Neural crest cell (in vitro differentiated cells): ENCODE measurements around the gene RELN. TPM values are rescaled to one million over a fixed set of nuclear protein-coding genes. Genes with fewer than 3 reads are reported as not detected.

Experiments used
- DNase-seq: peaks from one replicate; pipeline ENCODE4 v3.0.0; 2021; ENCODE audit warnings: low read depth, mixed read lengths, low spot score
- H3K27ac Mint-ChIP-seq: one replicate; pipeline ENCODE4 v1.8.0; 2021; ENCODE audit warnings: mild to moderate bottlenecking, mixed read lengths; ENCODE audit not compliant: unreplicated experiment
- H3K27me3 Mint-ChIP-seq: 2 replicates; pipeline ENCODE4 v1.8.0; 2021; ENCODE audit warnings: low read depth, mild to moderate bottlenecking, mixed read lengths
- H3K36me3 Mint-ChIP-seq: 2 replicates; pipeline ENCODE4 v1.8.0; 2021; ENCODE audit warnings: low read depth, mild to moderate bottlenecking, mixed read lengths
- H3K4me1 Mint-ChIP-seq: 2 replicates; pipeline ENCODE4 v1.8.0; 2021; ENCODE audit warnings: mixed read lengths
- H3K4me3 Mint-ChIP-seq: one replicate; pipeline ENCODE4 v1.8.0; 2021; ENCODE audit warnings: mild to moderate bottlenecking, mixed read lengths
- H3K9me3 Mint-ChIP-seq: 2 replicates; pipeline ENCODE4 v1.8.0; 2021; ENCODE audit warnings: mixed read lengths
- CTCF ChIP-seq: fragments of 200-600 bp; sonication (generic); conservative IDR thresholded peaks from 2 replicates; pipeline ENCODE4 v1.5.0; 2021; ENCODE audit warnings: antibody characterized with exemption, mild to moderate bottlenecking
- total RNA-seq: library from RNA; stranded (reverse); gene quantifications from 2 replicates; pipeline ENCODE4 v1.2.1, GENCODE V29; 2021

Gene RELN
- total RNA-seq, 1 donor from 2014 or later = 0.02 TPM

- Mint-ChIP-seq H3K4me3 (no peak overlapping the region), H3K27me3 (peaks cover 51% of the 10 kb centered on the region), H3K4me1 (no peaks in the 10 kb centered on the region), H3K27ac (no peak overlapping the region), H3K9me3 (peaks cover 3% of the 10 kb centered on the region), H3K36me3 (no peaks in the 10 kb centered on the region)
- TF ChIP-seq CTCF = no peak
- no peak for DNase-seq
These were observed 441.8 kb downstream of the RELN start for GRCh38 chr7:103547451-103548284.

GRCh38 chr7:103542470-103542869 is 447.0 kb downstream of the RELN start:
- Mint-ChIP-seq H3K4me3 (no peak overlapping the region), H3K9me3 (peaks cover 3% of the 10 kb centered on the region), H3K27me3 (peaks cover 43% of the 10 kb centered on the region), H3K4me1 (no peaks in the 10 kb centered on the region), H3K27ac (no peak overlapping the region), H3K36me3 (no peaks in the 10 kb centered on the region)
- TF ChIP-seq CTCF = no peak
- no peak for DNase-seq

GRCh38 chr7:103541947-103542346 is 447.5 kb downstream of the RELN start:
- Mint-ChIP-seq H3K36me3 (no peaks in the 10 kb centered on the region), H3K27me3 (peaks cover 46% of the 10 kb centered on the region), H3K27ac (no peak overlapping the region), H3K9me3 (peaks cover 3% of the 10 kb centered on the region), H3K4me3 (no peak overlapping the region), H3K4me1 (no peaks in the 10 kb centered on the region)
- TF ChIP-seq CTCF = no peak
- DNase-seq = no peak

- H3K9me3 Mint-ChIP-seq = peaks cover 1% of the 10 kb centered on the region
- no peaks in the 10 kb centered on the region for H3K4me1 Mint-ChIP-seq
- no peak for TF ChIP-seq CTCF
- no peak overlapping the region for H3K27ac Mint-ChIP-seq
- H3K27me3 Mint-ChIP-seq = peaks cover 46% of the 10 kb centered on the region
- H3K4me3 Mint-ChIP-seq = no peak overlapping the region
- DNase-seq = no peak
- no peaks in the 10 kb centered on the region for H3K36me3 Mint-ChIP-seq
These were observed 448.4 kb downstream of the RELN start for GRCh38 chr7:103541026-103541425.

GRCh38 chr7:103540338-103540737 is 449.1 kb downstream of the RELN start:
- Mint-ChIP-seq H3K27ac (no peak overlapping the region), H3K4me3 (no peak overlapping the region), H3K27me3 (peaks cover 42% of the 10 kb centered on the region), H3K9me3 (no peaks in the 10 kb centered on the region), H3K36me3 (no peaks in the 10 kb centered on the region), H3K4me1 (no peaks in the 10 kb centered on the region)
- no peak for TF ChIP-seq CTCF
- no peak for DNase-seq
